Breast epithelium (tissue), 4 donors: Measurements from ENCODE around the gene SNX24. TPM values are rescaled to one million over a fixed set of nuclear protein-coding genes. Genes with fewer than 3 reads are reported as not detected.

Source experiments
- DNase-seq, 2 donors: peaks; one replicate each; pipeline ENCODE4 v3.0.0-alpha.2; 2019; ENCODE audit warnings: low spot score in 2 of 2
- H3K27ac ChIP-seq, 2 donors: fragments of 200-600 bp; sonication (generic) in 1 of 2; one replicate each; pipeline ENCODE4 v1.5.1; 2016 to 2019; ENCODE audit warnings: mild to moderate bottlenecking in 1 of 2
- H3K27me3 ChIP-seq, 2 donors: fragments of 200-600 bp; sonication (generic) in 1 of 2; one replicate each; pipeline versions ENCODE4 v1.5.1 to v1.6.0; 2017 to 2019; ENCODE audit warnings: control low read depth in 1 of 2, mild to moderate bottlenecking in 1 of 2
- H3K36me3 ChIP-seq: fragments of 200-600 bp; one replicate; pipeline ENCODE4 v1.5.1; 2019
- H3K4me1 ChIP-seq, 2 donors: fragments of 200-600 bp; sonication (generic); one replicate each; pipeline ENCODE4 v1.5.1; 2016 to 2019; ENCODE audit warnings: control low read depth in 1 of 2
- H3K4me3 ChIP-seq, 3 donors: fragments of 200-600 bp; sonication (generic); 1 replicate in 2 of 3; 2 replicates in 1 of 3; pipeline ENCODE4 v1.5.1; 2016 to 2019; ENCODE audit warnings: mild to moderate bottlenecking in 3 of 3, moderate library complexity in 2 of 3
- H3K9me3 ChIP-seq, 2 donors: fragments of 200-600 bp; sonication (generic) in 1 of 2; one replicate each; pipeline ENCODE4 v1.5.1; 2016 to 2019; ENCODE audit warnings: control low read depth in 1 of 2
- POLR2A ChIP-seq: fragments of 450-650 bp; IDR thresholded peaks from one replicate; pipeline ENCODE4 v1.6.1; 2016; ENCODE audit warnings: antibody characterized with exemption, mild to moderate bottlenecking, moderate library complexity
- POLR2AphosphoS5 ChIP-seq, 3 donors: sonication (generic); formaldehyde crosslinking; IDR thresholded peaks; one replicate each; pipeline ENCODE4 v1.6.1; 2017; ENCODE audit warnings: antibody characterized with exemption in 3 of 3
- intact Hi-C: fragments of 100-400 bp; cut with DNase I; formaldehyde crosslinking; loops from one replicate; pipeline ENCODE4 v1.15.1; 2023; ENCODE audit warnings: low total_unique reads
- total RNA-seq, 3 donors: library from RNA; depleted of rRNA; stranded (reverse); fragments of >200 nt; gene quantifications; one replicate each; pipeline ENCODE4 v1.1.0, GENCODE V29; 2016
- TF ChIP-seq, protein P1 (sequence below), 3 donors: fragments of 450-650 bp; IDR thresholded peaks; one replicate each; pipeline ENCODE4 v1.5.1; 2016 to 2017; ENCODE audit warnings: antibody characterized with exemption in 3 of 3, mild to moderate bottlenecking in 3 of 3, moderate library complexity in 3 of 3

The SNX24 gene
- total RNA-seq, 3 donors from 2014 or later, result 13.1 to 18.4 (median 15.4) TPM

GRCh38 chr5:123014689-123015088 is 169.3 kb downstream of the SNX24 start:
- Histone ChIP-seq H3K9me3 (no peaks in the 10 kb centered on the region), H3K4me3 (no peak overlapping the region), H3K27me3 (no peaks in the 10 kb centered on the region), H3K27ac (no peak overlapping the region), H3K36me3 (no peaks in the 10 kb centered on the region), H3K4me1 (no peaks in the 10 kb centered on the region)
- DNase-seq, result no peak
- intact Hi-C loops, result no loop called here
- no peak for TF ChIP-seq POLR2AphosphoS5 (IDR thresholded peaks at IDR 0.05)
- TF ChIP-seq, protein P1, sequence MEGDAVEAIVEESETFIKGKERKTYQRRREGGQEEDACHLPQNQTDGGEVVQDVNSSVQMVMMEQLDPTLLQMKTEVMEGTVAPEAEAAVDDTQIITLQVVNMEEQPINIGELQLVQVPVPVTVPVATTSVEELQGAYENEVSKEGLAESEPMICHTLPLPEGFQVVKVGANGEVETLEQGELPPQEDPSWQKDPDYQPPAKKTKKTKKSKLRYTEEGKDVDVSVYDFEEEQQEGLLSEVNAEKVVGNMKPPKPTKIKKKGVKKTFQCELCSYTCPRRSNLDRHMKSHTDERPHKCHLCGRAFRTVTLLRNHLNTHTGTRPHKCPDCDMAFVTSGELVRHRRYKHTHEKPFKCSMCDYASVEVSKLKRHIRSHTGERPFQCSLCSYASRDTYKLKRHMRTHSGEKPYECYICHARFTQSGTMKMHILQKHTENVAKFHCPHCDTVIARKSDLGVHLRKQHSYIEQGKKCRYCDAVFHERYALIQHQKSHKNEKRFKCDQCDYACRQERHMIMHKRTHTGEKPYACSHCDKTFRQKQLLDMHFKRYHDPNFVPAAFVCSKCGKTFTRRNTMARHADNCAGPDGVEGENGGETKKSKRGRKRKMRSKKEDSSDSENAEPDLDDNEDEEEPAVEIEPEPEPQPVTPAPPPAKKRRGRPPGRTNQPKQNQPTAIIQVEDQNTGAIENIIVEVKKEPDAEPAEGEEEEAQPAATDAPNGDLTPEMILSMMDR (IDR thresholded peaks at IDR 0.05), result no peak
- no peak for TF ChIP-seq POLR2A

DNA sequence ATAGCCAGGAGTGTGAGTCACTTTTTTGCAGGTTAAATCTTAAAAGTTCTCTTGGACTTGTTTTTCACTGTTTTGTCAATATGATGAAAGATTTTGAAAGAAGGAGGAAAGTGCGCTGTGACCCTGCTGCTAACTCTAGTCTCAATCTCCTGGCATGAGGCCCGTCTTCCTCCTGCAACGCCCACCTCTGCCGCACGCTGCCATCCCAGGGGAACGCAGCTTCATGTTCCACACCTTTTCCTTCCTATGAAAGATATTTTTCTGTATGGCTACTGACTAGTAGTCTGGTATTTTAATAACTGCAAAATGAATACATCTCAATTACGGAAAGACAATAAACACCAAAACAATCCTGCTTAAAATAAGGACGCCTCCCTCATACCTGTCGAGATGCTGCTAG is 182.8 kb downstream of the SNX24 start:
- Histone ChIP-seq H3K4me3 (no peak overlapping the region), H3K4me1 (no peaks in the 10 kb centered on the region), H3K9me3 (no peaks in the 10 kb centered on the region), H3K36me3 (no peaks in the 10 kb centered on the region), H3K27ac (no peak overlapping the region), H3K27me3 (no peaks in the 10 kb centered on the region)
- TF ChIP-seq POLR2AphosphoS5 (IDR thresholded peaks at IDR 0.05), result no peak
- no peak for TF ChIP-seq POLR2A
- TF ChIP-seq, protein P1 (IDR thresholded peaks at IDR 0.05), result no peak
- intact Hi-C loops, result no loop called here
- DNase-seq, result no peak

DNA sequence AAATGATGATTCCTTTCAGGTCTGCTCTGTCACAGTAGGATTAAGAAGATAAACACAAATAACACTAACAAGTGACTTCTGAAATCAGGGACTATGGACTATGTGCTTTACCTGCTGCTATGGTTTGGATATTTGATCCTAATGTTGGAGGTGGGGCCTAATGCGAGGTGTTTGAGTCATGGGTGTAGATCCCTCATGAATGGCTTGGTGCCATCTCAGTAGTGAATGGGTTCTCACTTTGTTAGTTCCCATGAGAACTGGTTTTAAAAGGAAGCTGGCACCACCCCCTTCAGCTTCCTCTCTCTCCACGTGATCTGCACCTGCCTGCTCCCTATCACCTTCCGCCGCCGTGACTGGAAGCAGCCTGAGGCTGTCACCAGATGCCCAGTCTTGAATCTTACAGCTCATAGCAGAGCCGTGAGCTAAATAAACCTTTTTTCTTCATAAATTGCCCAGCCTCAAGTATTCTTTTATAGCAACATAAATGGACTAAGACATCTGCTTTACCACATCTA is 187.8 kb downstream of the SNX24 start:
- no peak overlapping the region for H3K4me3 ChIP-seq
- H3K27ac ChIP-seq, result no peak overlapping the region
- H3K4me1 ChIP-seq, result peaks cover 0 to 3% of the 10 kb centered on the region in 2 donors
- intact Hi-C loops, result loop anchor here (10.0 kb wide), 1 partner anchor 312 kb away; no protein-coding TSS in a partner anchor
- no peak for TF ChIP-seq POLR2A
- TF ChIP-seq POLR2AphosphoS5 (IDR thresholded peaks at IDR 0.05), result no peak
- TF ChIP-seq, protein P1 (IDR thresholded peaks at IDR 0.05), result no peak
- no peak for DNase-seq
- H3K27me3 ChIP-seq, result no peaks in the 10 kb centered on the region
- H3K36me3 ChIP-seq, result no peaks in the 10 kb centered on the region
- no peaks in the 10 kb centered on the region for H3K9me3 ChIP-seq

DNA sequence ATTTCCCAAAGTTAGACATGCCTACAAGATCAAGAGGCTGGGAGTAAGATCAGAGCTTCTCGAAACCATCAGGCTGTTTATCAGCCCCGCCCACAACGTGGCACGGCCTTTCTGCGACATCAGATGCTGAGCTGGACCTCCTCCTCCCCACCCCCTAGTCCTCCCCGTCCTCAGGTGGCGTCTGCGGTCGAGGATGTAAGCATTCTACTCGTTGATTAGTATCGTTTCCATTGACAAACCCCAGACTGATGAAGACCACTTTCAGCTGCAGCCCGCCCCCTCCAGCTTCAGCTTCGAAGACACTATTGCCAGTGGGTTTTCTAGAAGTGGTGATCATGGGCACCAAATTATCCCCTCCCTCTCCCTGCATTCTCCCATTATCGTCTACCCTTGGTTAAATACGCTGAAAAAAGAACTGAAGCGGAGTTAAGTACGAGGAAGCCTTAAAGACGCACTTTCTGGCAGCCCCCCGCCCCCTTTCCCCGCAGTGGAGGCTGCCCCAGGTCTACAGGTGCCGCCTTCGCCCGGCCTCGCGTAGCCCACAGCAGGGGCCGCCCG is 190.0 kb downstream of the SNX24 start:
- intact Hi-C loops, result loop anchor here (10.0 kb wide), 1 partner anchor 309 kb away; no protein-coding TSS in a partner anchor
- H3K27ac ChIP-seq, result peak overlapping the region; percentile 94 to 98
- no peaks in the 10 kb centered on the region for H3K9me3 ChIP-seq
- H3K4me1 ChIP-seq, result peaks cover 0 to 3% of the 10 kb centered on the region in 2 donors
- H3K4me3 ChIP-seq, result peak overlapping the region; percentile 72 to 93 (median 86)
- no peaks in the 10 kb centered on the region for H3K36me3 ChIP-seq
- peak; percentile 27 to 53 for DNase-seq
- TF ChIP-seq POLR2AphosphoS5 (IDR thresholded peaks at IDR 0.05), result no peak
- TF ChIP-seq, protein P1 (IDR thresholded peaks at IDR 0.05), result no peak
- H3K27me3 ChIP-seq, result no peaks in the 10 kb centered on the region

DNA sequence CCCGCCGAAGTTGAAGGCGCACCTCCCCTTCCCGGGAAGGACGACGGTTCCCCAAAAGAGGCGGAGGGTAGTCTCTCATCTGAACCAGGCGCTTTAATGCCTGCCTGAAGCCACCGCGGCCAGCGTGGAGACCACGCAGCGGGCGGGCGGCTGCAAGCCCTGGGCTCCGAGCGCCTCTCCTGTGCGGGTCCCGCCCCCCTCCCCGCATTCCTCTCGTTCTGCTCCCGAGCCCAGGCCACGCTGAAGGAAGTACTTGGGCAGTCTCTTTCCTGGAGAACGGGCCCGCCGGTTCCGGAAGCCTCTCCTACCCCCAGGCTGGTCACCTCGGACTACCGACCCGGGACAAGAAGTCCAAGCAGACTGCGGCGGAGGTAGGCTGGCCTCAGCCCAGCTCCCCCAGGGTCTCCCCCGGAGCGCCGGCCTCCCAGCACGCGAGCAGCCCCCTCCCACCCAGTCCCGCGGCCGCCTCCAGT is 190.5 kb downstream of the SNX24 start:
- intact Hi-C loops, result loop anchor here (10.0 kb wide), 1 partner anchor 309 kb away; no protein-coding TSS in a partner anchor
- Histone ChIP-seq H3K4me3 (peak overlapping the region; percentile 72 to 93 (median 86)), H3K4me1 (peaks cover 0 to 3% of the 10 kb centered on the region in 2 donors), H3K9me3 (no peaks in the 10 kb centered on the region), H3K36me3 (no peaks in the 10 kb centered on the region), H3K27ac (peak overlapping the region; percentile 94 to 98), H3K27me3 (no peaks in the 10 kb centered on the region)
- peak; percentile 39 to 61 for DNase-seq
- no peak for TF ChIP-seq POLR2AphosphoS5 (IDR thresholded peaks at IDR 0.05)
- TF ChIP-seq POLR2A, result no peak
- TF ChIP-seq, protein P1 (IDR thresholded peaks at IDR 0.05), result no peak
